Loucy (cell line): ENCODE measurements around the gene POLD3.

Source experiments
- EZH2phosphoT487 ChIP-seq: fragments of 200-600 bp; IDR thresholded peaks from 2 replicates; pipeline ENCODE4 v1.6.1; 2018; ENCODE audit warnings: antibody characterized with exemption, mild to moderate bottlenecking, moderate library complexity, borderline replicate concordance
- TF ChIP-seq, protein P1 (sequence below): fragments of 200-600 bp; sonication (generic); conservative IDR thresholded peaks from 2 replicates; pipeline ENCODE4 v1.5.1; 2014; ENCODE audit warnings: mild to moderate bottlenecking, antibody characterized with exemption, low read length

DNA sequence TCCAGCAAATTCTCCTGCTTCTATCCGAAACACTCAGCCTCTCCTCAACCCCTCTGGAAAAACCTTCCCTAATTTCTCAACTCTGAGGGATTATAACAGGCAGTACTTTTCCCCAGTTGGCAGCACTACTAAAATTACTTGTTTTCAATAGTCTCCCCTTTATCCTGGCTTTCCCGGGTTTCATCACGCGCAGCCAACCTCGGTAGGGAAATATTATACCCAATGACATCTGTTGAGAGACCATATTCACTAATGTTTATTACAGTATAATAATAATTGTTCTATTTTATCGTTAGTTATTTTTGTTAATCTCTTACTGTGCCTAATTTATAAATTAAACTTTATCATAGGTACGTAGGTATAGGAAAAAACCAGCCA is 330 bp upstream of the POLD3 start:
- TF ChIP-seq, protein P1, sequence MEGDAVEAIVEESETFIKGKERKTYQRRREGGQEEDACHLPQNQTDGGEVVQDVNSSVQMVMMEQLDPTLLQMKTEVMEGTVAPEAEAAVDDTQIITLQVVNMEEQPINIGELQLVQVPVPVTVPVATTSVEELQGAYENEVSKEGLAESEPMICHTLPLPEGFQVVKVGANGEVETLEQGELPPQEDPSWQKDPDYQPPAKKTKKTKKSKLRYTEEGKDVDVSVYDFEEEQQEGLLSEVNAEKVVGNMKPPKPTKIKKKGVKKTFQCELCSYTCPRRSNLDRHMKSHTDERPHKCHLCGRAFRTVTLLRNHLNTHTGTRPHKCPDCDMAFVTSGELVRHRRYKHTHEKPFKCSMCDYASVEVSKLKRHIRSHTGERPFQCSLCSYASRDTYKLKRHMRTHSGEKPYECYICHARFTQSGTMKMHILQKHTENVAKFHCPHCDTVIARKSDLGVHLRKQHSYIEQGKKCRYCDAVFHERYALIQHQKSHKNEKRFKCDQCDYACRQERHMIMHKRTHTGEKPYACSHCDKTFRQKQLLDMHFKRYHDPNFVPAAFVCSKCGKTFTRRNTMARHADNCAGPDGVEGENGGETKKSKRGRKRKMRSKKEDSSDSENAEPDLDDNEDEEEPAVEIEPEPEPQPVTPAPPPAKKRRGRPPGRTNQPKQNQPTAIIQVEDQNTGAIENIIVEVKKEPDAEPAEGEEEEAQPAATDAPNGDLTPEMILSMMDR: no peak
- TF ChIP-seq EZH2phosphoT487: no peak
